M059J (cell line): ENCODE results near the gene HOXB8. TPM values are rescaled to one million over a fixed set of nuclear protein-coding genes. Genes with fewer than 3 reads are reported as not detected.
A peak's percentile ranks its signal among the peaks of the same experiment; 100 is the strongest.

Experiments used
- DNase-seq: peaks from one replicate; pipeline ENCODE4 v3.0.0-alpha.2; 2012; ENCODE audit warnings: low read depth
- total RNA-seq: library from RNA; depleted of rRNA; stranded (reverse); fragments of >200 nt; shearing (Covaris generic); gene quantifications from 2 replicates; pipeline ENCODE4 v1.2.3, GENCODE V29; 2014

Gene HOXB8
- total RNA-seq, 1 experiment from 2014 or later = 5.5 TPM

- DNase-seq = no peak
These were observed 18.9 kb downstream of the HOXB8 start for GRCh38 chr17:48596000-48596734.

GRCh38 chr17:48595278-48595999 is 19.7 kb downstream of the HOXB8 start:
- DNase-seq = no peak

- DNase-seq = no peak
These were observed 20.4 kb downstream of the HOXB8 start for GRCh38 chr17:48594538-48595277.

- peak; percentile 91 for DNase-seq
These were observed 21.1 kb downstream of the HOXB8 start for GRCh38 chr17:48593840-48594537.

- peak; percentile 61 for DNase-seq
These were observed 21.8 kb downstream of the HOXB8 start, which contains the start of gene HOXB5 for GRCh38 chr17:48593126-48593829. TSS of gene HOXB5 (minus strand) at chr17:48593779. CDS start at chr17:48593682, 97 bp downstream.

- peak; percentile 38 for DNase-seq
These were observed 22.5 kb downstream of the HOXB8 start for GRCh38 chr17:48592577-48592976.

- DNase-seq = peak; percentile 5
These were observed 23.0 kb downstream of the HOXB8 start for GRCh38 chr17:48592057-48592514.

GRCh38 chr17:48591255-48592056 is 23.6 kb downstream of the HOXB8 start:
- no peak for DNase-seq

GRCh38 chr17:48590607-48591161 is 24.4 kb downstream of the HOXB8 start:
- DNase-seq = no peak

GRCh38 chr17:48589831-48590606 is 25.1 kb downstream of the HOXB8 start, which contains the start of gene HOXB3:
TSS of gene HOXB3 (minus strand) at chr17:48590241. CDS start at chr17:48552474, 37,767 bp downstream.
- no peak for DNase-seq

- no peak for DNase-seq
These were observed 25.8 kb downstream of the HOXB8 start for GRCh38 chr17:48589060-48589830.

GRCh38 chr17:48588528-48588927 is 26.6 kb downstream of the HOXB8 start:
- DNase-seq = no peak

GRCh38 chr17:48588074-48588415 is 27.0 kb downstream of the HOXB8 start:
- DNase-seq = no peak

- no peak for DNase-seq
These were observed 27.6 kb downstream of the HOXB8 start for GRCh38 chr17:48587276-48588073.

- no peak for DNase-seq
These were observed 28.5 kb downstream of the HOXB8 start for GRCh38 chr17:48586355-48587258.

GRCh38 chr17:48584223-48584741 is 30.8 kb downstream of the HOXB8 start:
- peak; percentile 67 for DNase-seq
